ENCODE results near the gene TCF20. TPM values are rescaled to one million over a fixed set of nuclear protein-coding genes. Genes with fewer than 3 reads are reported as not detected.

Gene TCF20
- total and polyA plus RNA-seq, 2 experiments from 2014 or later: 5.9 to 34.3 TPM

DNA sequence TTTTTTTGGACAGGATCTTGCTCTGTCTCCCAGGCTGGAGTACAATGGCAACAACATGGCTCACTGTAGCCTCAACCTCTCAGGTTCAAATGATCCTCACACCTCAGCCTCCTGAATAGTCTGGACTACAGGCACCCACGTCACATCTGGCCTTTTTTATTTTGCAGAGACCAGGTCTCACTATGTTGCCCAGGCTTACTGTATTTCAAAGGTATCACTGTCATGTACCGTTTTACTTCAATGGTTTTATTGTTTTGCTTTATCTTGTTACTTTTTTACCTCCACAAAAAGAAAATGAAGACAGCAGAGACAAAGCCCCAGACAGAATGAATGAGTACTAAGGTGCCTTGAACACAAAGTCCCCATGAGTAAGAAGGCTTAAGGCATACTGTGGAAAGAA lies 5.1 kb downstream of the TCF20 start:
- Histone ChIP-seq H3K9me3 (ENCODE audit: low read depth) (no peaks in the 10 kb centered on the region), H3K79me2 (peaks cover 96% of the 10 kb centered on the region), H3K36me3 (replicated peaks; ENCODE audit: insufficient read depth, low read depth) (no peaks in the 10 kb centered on the region), H3K4me1 (ENCODE audit: insufficient read depth) (peaks cover 8% of the 10 kb centered on the region), H3K27ac (no peak overlapping the region), H4K20me1 (ENCODE audit: insufficient read depth, poor library complexity, severe bottlenecking) (peaks cover 88% of the 10 kb centered on the region), H2AFZ (no peak overlapping the region), H3K9me2 (replicated peaks; ENCODE audit: insufficient read depth) (no peaks in the 10 kb centered on the region), H3K4me2 (no peak overlapping the region), H3K4me3 (no peak overlapping the region), H3K27me3 (no peaks in the 10 kb centered on the region)
- 69% methylated on average over 2 of the region's 2 CpGs for WGBS (ENCODE audit: low lambda C conversion rate, missing lambda C conversion rate)
- no peak for DNase-seq (ENCODE audit: low spot score)
- TF ChIP-seq, protein P1, sequence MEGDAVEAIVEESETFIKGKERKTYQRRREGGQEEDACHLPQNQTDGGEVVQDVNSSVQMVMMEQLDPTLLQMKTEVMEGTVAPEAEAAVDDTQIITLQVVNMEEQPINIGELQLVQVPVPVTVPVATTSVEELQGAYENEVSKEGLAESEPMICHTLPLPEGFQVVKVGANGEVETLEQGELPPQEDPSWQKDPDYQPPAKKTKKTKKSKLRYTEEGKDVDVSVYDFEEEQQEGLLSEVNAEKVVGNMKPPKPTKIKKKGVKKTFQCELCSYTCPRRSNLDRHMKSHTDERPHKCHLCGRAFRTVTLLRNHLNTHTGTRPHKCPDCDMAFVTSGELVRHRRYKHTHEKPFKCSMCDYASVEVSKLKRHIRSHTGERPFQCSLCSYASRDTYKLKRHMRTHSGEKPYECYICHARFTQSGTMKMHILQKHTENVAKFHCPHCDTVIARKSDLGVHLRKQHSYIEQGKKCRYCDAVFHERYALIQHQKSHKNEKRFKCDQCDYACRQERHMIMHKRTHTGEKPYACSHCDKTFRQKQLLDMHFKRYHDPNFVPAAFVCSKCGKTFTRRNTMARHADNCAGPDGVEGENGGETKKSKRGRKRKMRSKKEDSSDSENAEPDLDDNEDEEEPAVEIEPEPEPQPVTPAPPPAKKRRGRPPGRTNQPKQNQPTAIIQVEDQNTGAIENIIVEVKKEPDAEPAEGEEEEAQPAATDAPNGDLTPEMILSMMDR (IDR thresholded peaks at IDR 0.05; ENCODE audit: poor library complexity): no peak
- no peak for TF ChIP-seq EZH2phosphoT487 (IDR thresholded peaks at IDR 0.05; ENCODE audit: low read depth, severe bottlenecking, unreplicated experiment)
- no peak for TF ChIP-seq EZH2 (IDR thresholded peaks at IDR 0.05; ENCODE audit: borderline replicate concordance)

DNA sequence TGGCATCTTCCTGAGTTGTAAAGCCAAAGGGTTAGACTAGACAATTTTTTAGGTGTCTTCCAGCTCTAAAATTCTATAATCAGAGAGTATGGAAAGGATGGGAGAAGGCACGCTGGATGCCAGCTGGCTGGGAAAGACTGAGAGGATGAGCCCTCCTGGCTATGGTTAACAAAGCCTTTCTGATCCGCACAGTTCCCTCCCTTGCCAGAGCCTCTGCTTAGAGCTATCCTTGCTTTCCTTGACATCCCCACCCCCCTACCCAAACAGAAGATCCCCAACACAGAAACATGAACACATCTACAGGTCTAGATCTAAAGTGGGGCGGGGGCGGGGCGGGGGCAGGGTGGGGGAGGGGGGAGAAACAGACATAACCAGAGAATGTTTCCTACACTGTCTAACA lies 6.5 kb downstream of the TCF20 start:
- peaks cover 100% of the 10 kb centered on the region for H3K79me2 ChIP-seq
- no peak overlapping the region for H3K4me3 ChIP-seq
- no peak for DNase-seq (ENCODE audit: low spot score)
- H3K27ac ChIP-seq: no peak overlapping the region
- no peaks in the 10 kb centered on the region for H3K36me3 ChIP-seq (replicated peaks; ENCODE audit: insufficient read depth, low read depth)
- no peak overlapping the region for H2AFZ ChIP-seq
- TF ChIP-seq EZH2phosphoT487 (IDR thresholded peaks at IDR 0.05; ENCODE audit: low read depth, severe bottlenecking, unreplicated experiment): no peak
- TF ChIP-seq, protein P1 (IDR thresholded peaks at IDR 0.05; ENCODE audit: poor library complexity): no peak
- no peak for TF ChIP-seq EZH2 (IDR thresholded peaks at IDR 0.05; ENCODE audit: borderline replicate concordance)
- WGBS (ENCODE audit: low lambda C conversion rate, missing lambda C conversion rate): 90% methylated on average over 5 of the region's 5 CpGs
- no peaks in the 10 kb centered on the region for H3K27me3 ChIP-seq
- peaks cover 8% of the 10 kb centered on the region for H3K4me1 ChIP-seq (ENCODE audit: insufficient read depth)
- H3K9me2 ChIP-seq (replicated peaks; ENCODE audit: insufficient read depth): no peaks in the 10 kb centered on the region
- no peak overlapping the region for H3K4me2 ChIP-seq
- peaks cover 97% of the 10 kb centered on the region for H4K20me1 ChIP-seq (ENCODE audit: insufficient read depth, poor library complexity, severe bottlenecking)
- no peaks in the 10 kb centered on the region for H3K9me3 ChIP-seq (ENCODE audit: low read depth)

- Histone ChIP-seq H3K9me2 (replicated peaks; ENCODE audit: insufficient read depth) (no peaks in the 10 kb centered on the region), H3K9me3 (ENCODE audit: low read depth) (no peaks in the 10 kb centered on the region), H3K4me1 (ENCODE audit: insufficient read depth) (no peaks in the 10 kb centered on the region), H2AFZ (no peak overlapping the region), H3K27me3 (no peaks in the 10 kb centered on the region), H3K4me3 (no peak overlapping the region), H3K79me2 (peaks cover 100% of the 10 kb centered on the region), H3K27ac (no peak overlapping the region), H3K4me2 (no peak overlapping the region), H3K36me3 (replicated peaks; ENCODE audit: insufficient read depth, low read depth) (no peaks in the 10 kb centered on the region), H4K20me1 (ENCODE audit: insufficient read depth, poor library complexity, severe bottlenecking) (peaks cover 97% of the 10 kb centered on the region)
- TF ChIP-seq, protein P1 (IDR thresholded peaks at IDR 0.05; ENCODE audit: poor library complexity): no peak
- TF ChIP-seq EZH2 (IDR thresholded peaks at IDR 0.05; ENCODE audit: borderline replicate concordance) (no peak), EZH2phosphoT487 (IDR thresholded peaks at IDR 0.05; ENCODE audit: low read depth, severe bottlenecking, unreplicated experiment) (no peak)
- WGBS (ENCODE audit: low lambda C conversion rate, missing lambda C conversion rate): 83% methylated on average over 4 of the region's 4 CpGs
- DNase-seq (ENCODE audit: low spot score): no peak
These were observed 7.5 kb downstream of the TCF20 start for GRCh38 chr22:42262964-42263363.

DNA sequence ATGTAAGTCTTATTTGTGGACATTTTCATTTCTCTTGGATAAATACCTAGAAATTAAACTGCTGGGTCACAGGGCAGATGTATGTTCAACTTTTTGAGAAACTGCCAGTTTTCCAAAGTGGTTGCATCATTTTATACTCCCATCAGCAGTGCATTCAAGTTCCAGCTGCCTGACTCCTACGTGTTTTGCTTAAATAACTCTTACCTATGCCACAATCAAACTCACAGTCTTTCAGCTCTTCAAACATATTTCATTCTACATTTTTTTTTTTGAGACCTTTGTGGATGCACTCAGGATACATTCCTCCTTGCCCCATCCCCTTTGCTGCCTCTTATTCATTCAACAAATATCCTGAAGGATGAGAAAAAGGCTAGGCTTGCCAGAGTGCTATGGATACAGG lies 9.2 kb downstream of the TCF20 start:
- H3K4me1 ChIP-seq (ENCODE audit: insufficient read depth): no peaks in the 10 kb centered on the region
- H3K79me2 ChIP-seq: peaks cover 100% of the 10 kb centered on the region
- H3K9me3 ChIP-seq (ENCODE audit: low read depth): no peaks in the 10 kb centered on the region
- 96% methylated on average over 1 of the region's 1 CpG for WGBS (ENCODE audit: low lambda C conversion rate, missing lambda C conversion rate)
- TF ChIP-seq, protein P1 (IDR thresholded peaks at IDR 0.05; ENCODE audit: poor library complexity): no peak
- TF ChIP-seq EZH2 (IDR thresholded peaks at IDR 0.05; ENCODE audit: borderline replicate concordance) (no peak), EZH2phosphoT487 (IDR thresholded peaks at IDR 0.05; ENCODE audit: low read depth, severe bottlenecking, unreplicated experiment) (no peak)
- peaks cover 97% of the 10 kb centered on the region for H4K20me1 ChIP-seq (ENCODE audit: insufficient read depth, poor library complexity, severe bottlenecking)
- no peaks in the 10 kb centered on the region for H3K9me2 ChIP-seq (replicated peaks; ENCODE audit: insufficient read depth)
- no peak overlapping the region for H3K27ac ChIP-seq
- no peak overlapping the region for H2AFZ ChIP-seq
- no peak for DNase-seq (ENCODE audit: low spot score)
- no peaks in the 10 kb centered on the region for H3K36me3 ChIP-seq (replicated peaks; ENCODE audit: insufficient read depth, low read depth)
- no peak overlapping the region for H3K4me3 ChIP-seq
- H3K4me2 ChIP-seq: no peak overlapping the region
- H3K27me3 ChIP-seq: no peaks in the 10 kb centered on the region

Data from hepatocyte (in vitro differentiated cells).